ENCODE measurements around the gene SPEM1.

SPEM1 gene

GRCh38 chr17:7418472-7419152 lies 1.5 kb upstream of the SPEM1 start:
- DNase-seq (ENCODE audit: low read depth) = no peak

GRCh38 chr17:7421186-7421585 lies 1.1 kb downstream of the SPEM1 start:
- DNase-seq (ENCODE audit: low read depth) = no peak

- DNase-seq (ENCODE audit: low read depth) = no peak
These were observed 3.6 kb downstream of the SPEM1 start for GRCh38 chr17:7423679-7424078.

GRCh38 chr17:7425316-7425715 lies 5.2 kb downstream of the SPEM1 start, which contains the start of gene SPEM2:
Gene SPEM2 (plus strand): TSS chr17:7425616. CDS start chr17:7425689, 73 bp downstream.
- DNase-seq (ENCODE audit: low read depth) = no peak

GRCh38 chr17:7425756-7426155 lies 5.6 kb downstream of the SPEM1 start:
- DNase-seq (ENCODE audit: low read depth) = no peak

GRCh38 chr17:7426203-7426863 lies 6.2 kb downstream of the SPEM1 start:
- no peak for DNase-seq (ENCODE audit: low read depth)

- no peak for DNase-seq (ENCODE audit: low read depth)
These were observed 6.9 kb downstream of the SPEM1 start for GRCh38 chr17:7426896-7427489.

- no peak for DNase-seq (ENCODE audit: low read depth)
These were observed 7.4 kb downstream of the SPEM1 start for GRCh38 chr17:7427549-7427948.

- DNase-seq (ENCODE audit: low read depth) = no peak
These were observed 8.4 kb downstream of the SPEM1 start, which contains the start of gene SPEM3 for GRCh38 chr17:7428557-7428956. Gene SPEM3 (plus strand): TSS chr17:7428857. CDS start chr17:7428903, 46 bp downstream.

GRCh38 chr17:7429722-7430121 lies 9.6 kb downstream of the SPEM1 start:
- DNase-seq (ENCODE audit: low read depth) = no peak

- no peak for DNase-seq (ENCODE audit: low read depth)
These were observed 11.1 kb downstream of the SPEM1 start for GRCh38 chr17:7431231-7431630.

GRCh38 chr17:7432296-7432695 lies 12.2 kb downstream of the SPEM1 start:
- DNase-seq (ENCODE audit: low read depth) = no peak

- peak; percentile 44 for DNase-seq (ENCODE audit: low read depth)
These were observed 15.8 kb downstream of the SPEM1 start for GRCh38 chr17:7435676-7436555.

- DNase-seq (ENCODE audit: low read depth) = peak; percentile 74
These were observed 16.6 kb downstream of the SPEM1 start for GRCh38 chr17:7436556-7437368.

- no peak for DNase-seq (ENCODE audit: low read depth)
These were observed 17.3 kb downstream of the SPEM1 start for GRCh38 chr17:7437369-7437863.

GRCh38 chr17:7437950-7438614 lies 18.0 kb downstream of the SPEM1 start:
- DNase-seq (ENCODE audit: low read depth) = no peak

GRCh38 chr17:7438656-7439460 lies 18.7 kb downstream of the SPEM1 start:
- DNase-seq (ENCODE audit: low read depth) = no peak

GRCh38 chr17:7439462-7440112 lies 19.5 kb downstream of the SPEM1 start, which contains the start of gene FGF11:
Gene FGF11 (plus strand): TSS chr17:7439512. CDS start chr17:7439621, 109 bp downstream.
- no peak for DNase-seq (ENCODE audit: low read depth)
